Fibroblast of the aortic adventitia (primary cell): ENCODE data around the gene PRPH2. TPM values are rescaled to one million over a fixed set of nuclear protein-coding genes. Genes with fewer than 3 reads are reported as not detected.

Experiments used
- DNase-seq: peaks from one replicate; pipeline ENCODE4 v3.0.0-alpha.2; 2010; ENCODE audit warnings: low read depth
- H3K4me3 ChIP-seq: 2 replicates; pipeline ENCODE4 v1.5.1; 2011; ENCODE audit warnings: low read depth, mild to moderate bottlenecking, control low read depth, low read length, moderate library complexity
- total RNA-seq: library from RNA; depleted of rRNA; stranded (reverse); fragments of >200 nt; gene quantifications from 2 replicates; pipeline ENCODE4 v1.2.3, GENCODE V29; 2012; ENCODE audit warnings: low replicate concordance
- TF ChIP-seq, protein P1 (sequence below): IDR thresholded peaks from 2 replicates; pipeline ENCODE4 v1.5.1; 2011; ENCODE audit warnings: mild to moderate bottlenecking, low read length, control low read depth, inconsistent platforms; ENCODE audit not compliant: insufficient read depth

Gene PRPH2
- total RNA-seq, 1 donor, result 0.72 TPM

DNA sequence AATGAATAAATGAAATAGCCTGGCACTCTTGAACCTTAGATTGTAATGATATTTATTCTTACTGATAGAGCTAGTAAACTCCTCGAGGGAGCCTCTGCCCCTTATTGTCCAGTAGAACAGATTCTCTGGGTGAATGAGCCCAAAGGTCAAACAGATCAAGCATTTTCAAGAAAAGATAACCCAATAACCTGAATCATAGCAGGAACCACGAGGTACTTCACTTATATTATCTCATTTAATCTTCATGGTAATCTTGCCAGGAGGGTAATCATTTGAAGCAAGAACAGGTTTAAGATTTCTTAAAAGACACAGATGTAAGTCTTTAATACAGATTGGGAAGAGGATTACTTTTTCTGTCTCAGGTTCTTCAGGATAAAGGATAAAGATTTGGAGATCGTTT, 40.6 kb upstream of the PRPH2 start:
- TF ChIP-seq, protein P1, sequence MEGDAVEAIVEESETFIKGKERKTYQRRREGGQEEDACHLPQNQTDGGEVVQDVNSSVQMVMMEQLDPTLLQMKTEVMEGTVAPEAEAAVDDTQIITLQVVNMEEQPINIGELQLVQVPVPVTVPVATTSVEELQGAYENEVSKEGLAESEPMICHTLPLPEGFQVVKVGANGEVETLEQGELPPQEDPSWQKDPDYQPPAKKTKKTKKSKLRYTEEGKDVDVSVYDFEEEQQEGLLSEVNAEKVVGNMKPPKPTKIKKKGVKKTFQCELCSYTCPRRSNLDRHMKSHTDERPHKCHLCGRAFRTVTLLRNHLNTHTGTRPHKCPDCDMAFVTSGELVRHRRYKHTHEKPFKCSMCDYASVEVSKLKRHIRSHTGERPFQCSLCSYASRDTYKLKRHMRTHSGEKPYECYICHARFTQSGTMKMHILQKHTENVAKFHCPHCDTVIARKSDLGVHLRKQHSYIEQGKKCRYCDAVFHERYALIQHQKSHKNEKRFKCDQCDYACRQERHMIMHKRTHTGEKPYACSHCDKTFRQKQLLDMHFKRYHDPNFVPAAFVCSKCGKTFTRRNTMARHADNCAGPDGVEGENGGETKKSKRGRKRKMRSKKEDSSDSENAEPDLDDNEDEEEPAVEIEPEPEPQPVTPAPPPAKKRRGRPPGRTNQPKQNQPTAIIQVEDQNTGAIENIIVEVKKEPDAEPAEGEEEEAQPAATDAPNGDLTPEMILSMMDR, result no peak
- no peak for DNase-seq
- no peak overlapping the region for H3K4me3 ChIP-seq

DNA sequence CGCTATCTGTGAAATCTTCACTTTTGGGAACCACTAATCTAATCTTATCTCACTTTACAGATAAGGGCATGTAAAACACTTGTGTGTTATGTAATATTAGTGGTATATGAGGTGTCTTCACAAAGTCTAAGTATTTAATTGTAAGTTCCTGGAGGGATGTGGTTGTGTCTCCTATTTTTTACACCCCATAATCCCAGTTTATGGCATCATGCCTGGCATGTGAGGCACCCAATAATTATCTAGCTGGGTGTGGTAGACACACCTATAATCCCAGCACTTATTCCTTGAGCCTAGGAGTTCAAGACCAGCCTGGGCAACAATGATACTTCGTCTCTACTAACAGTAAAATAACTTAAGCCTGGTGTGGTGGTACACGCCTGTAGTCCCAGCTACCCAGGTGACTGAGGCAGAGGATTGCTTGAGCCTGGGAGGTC, 40.0 kb upstream of the PRPH2 start:
- DNase-seq, result no peak
- no peak overlapping the region for H3K4me3 ChIP-seq
- TF ChIP-seq, protein P1, result no peak

DNA sequence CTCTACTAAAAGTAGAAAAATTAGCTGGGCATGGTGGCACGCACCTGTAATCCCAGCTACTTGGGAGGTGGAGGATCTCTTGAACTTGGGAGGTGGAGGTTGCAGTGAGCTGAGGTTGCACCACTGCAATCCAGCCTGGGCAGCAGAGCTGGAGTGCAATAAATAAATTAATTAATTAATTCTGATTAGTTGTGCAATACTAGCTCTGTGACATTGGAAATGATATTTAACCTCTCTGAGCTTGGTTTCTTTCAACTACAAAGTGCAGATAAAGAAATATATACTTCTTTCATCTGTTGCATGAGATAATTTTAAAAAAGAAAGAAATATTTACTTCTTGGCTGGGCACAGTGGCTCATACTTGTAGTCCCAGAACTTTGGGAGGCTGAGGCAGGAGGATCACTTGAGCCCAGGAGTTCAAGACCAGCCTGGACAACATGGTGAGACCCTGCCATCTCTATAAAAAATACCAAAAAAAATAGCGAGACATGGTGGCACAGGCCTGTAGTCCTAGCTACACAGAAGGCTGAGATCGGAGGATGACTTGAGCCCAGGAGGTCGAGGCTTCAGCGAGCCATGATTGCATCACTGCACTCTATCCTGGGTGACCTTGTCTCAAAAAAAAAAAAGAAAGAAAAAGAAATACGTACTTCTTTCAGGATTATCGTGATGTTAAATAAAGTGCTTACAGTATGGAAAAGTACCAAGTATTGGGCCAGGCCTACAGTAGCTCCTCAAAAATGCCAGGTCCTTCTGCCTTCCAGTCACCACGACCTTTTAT, 39.1 kb upstream of the PRPH2 start:
- TF ChIP-seq, protein P1, result no peak
- DNase-seq, result no peak
- no peak overlapping the region for H3K4me3 ChIP-seq

DNA sequence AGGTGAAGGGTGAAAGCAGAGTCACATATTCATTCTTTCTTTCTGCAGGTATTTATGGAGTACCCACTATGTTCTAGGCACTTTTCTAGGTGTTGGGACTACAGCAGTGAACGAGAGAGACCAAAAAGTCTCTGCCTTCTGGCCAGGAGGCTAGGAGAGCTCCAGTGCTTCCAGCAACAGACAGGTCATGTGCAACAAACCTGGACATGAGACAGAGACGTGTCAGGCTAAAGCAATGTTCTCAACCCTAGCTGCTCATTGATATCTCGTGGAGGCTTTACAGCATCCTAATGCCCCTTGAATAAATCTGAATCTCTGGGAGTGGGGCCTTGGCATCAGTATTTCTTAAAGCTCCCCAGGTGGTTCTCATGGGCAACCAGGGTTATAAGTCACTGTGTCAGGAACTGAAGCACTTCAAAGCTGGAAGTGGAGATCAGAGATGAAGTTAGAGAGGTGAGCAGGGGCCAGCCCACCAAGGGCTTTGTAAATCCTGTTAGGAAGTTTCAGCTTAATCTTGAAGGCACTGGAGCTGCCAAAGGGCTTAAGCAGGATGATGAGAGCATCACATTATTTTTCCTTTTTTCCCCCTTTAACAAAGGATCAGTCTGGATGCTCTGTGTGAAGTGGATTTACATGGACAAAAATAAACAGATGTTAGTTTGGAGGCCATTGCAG, 36.5 kb upstream of the PRPH2 start:
- no peak for DNase-seq
- TF ChIP-seq, protein P1, result no peak
- H3K4me3 ChIP-seq, result no peak overlapping the region

DNA sequence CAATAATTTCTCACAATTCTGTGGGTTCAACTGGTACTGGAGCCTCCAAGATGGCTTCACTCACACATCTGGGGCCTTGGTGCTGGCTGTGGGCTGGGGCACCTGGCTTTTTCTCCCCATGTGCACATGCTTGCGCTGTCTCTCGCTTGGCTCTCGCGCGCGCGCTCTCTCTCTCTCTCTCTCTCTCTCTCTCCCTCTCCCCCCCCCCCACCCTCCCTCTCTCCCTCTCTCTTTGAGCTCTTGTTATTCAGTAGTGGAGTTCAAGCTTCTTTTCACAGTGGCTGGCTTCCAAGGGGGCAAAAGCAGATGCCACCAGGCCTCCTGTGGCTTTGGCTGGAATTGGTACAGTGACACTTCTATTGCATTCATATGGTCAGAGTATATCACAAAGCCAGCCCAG, 34.3 kb upstream of the PRPH2 start:
- TF ChIP-seq, protein P1, result no peak
- H3K4me3 ChIP-seq, result no peak overlapping the region
- DNase-seq, result no peak

DNA sequence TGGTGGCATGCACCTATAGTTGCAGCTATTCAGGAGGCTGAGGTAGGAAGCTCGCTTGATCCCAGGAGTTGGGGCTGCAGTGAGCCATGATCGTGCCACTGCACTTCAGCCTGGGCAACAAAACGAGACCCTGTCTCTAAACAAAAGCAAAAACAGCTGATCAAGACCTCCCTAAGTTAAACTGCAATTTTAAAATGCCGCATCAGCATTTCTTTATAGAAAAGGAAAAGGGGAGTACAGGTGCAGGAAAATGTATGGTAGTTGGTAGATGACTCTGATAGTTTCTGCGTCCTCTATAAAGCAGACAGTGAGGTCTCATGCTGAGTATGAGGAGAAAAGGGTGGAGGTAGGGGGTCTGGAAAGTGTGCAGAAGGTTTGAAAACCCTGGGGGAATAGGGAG, 32.4 kb upstream of the PRPH2 start:
- no peak overlapping the region for H3K4me3 ChIP-seq
- no peak for DNase-seq
- TF ChIP-seq, protein P1, result no peak
